ENCODE data around the gene ACE2.
A peak's percentile ranks its signal among the peaks of the same experiment; 100 is the strongest.

Gene ACE2

DNA sequence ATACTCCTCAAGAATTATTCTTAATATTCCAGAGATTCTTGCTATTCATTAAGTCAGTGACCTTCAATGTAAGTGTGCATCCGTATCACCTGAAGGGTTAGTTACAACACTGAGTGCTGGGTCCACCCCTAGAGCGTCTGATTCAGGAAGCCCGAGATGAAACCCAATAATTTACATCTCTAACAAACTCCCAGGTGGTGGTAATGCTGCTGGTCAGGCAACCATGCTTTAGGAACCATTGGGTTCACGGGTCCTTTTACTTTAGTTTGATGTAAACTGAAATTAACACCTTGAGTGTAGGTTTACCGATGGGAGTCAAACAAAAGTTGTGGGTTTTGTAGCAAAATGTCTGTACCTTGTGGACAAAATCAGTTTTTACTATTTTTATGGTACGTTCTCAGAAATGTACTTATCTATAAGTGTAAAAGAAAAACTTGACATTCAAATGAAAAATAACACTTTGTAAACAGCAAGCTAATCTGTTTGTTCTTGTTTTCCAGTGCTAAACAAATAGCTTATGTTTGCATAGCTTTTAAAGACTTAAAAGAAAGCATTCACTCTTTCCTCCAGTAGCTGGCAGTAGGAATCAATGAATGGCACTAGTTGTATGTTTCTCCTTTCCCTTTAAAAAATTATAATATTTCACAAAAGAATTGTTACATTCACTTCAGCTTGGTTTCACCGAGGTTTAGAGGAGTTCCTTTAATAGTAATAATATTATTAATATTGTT is 32.7 kb downstream of the ACE2 start:
- ChIA-PET CTCF (interaction anchor here (0.7 to 2.0 kb wide), 3 partner anchors 37 to 106 kb away, joined by 3 to 4 read pairs (median 3); no protein-coding TSS in a partner anchor), POLR2A (no interaction called here)
- TF ChIP-seq FOXA1 (IDR thresholded peaks at IDR 0.05) = no peak
- TF ChIP-seq SP1 (IDR thresholded peaks at IDR 0.05) = no peak
- no peak for TF ChIP-seq HDGF (IDR thresholded peaks at IDR 0.05; ENCODE audit: borderline replicate concordance)
- no peak for TF ChIP-seq ARNT (IDR thresholded peaks at IDR 0.05)
- TF ChIP-seq FOXK2 (IDR thresholded peaks at IDR 0.05) = no peak
- no peak for TF ChIP-seq TARDBP (IDR thresholded peaks at IDR 0.05)
- TF ChIP-seq BHLHE40 (IDR thresholded peaks at IDR 0.05; ENCODE audit: borderline replicate concordance) = no peak
- no peak for TF ChIP-seq NFRKB (IDR thresholded peaks at IDR 0.05)
- no peak for TF ChIP-seq SUZ12 (IDR thresholded peaks at IDR 0.05)
- TF ChIP-seq ELF4 (IDR thresholded peaks at IDR 0.05) = no peak
- no peak for DNase-seq (ENCODE audit: extremely low spot score)

DNA sequence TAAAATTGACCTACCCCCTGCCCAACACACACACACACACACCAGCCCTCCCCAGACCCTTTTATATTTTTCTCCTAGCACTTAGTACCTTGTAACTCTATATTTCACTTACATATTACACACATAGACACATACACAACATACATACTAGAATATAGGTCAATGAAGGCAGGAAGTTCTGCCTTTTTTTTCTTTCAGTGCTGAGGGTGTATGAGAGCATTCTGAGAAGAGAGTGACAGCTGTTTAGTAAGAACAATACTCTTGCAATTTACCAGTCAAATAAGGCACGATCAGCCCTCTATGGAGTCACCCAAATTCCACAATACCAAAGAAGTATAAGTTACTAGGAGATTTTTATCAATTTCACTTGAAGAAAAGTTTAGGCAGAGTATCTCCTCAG is 33.5 kb downstream of the ACE2 start:
- no peak for DNase-seq (ENCODE audit: extremely low spot score)
- ChIA-PET CTCF (no interaction called here), POLR2A (no interaction called here)
- no peak for TF ChIP-seq ELF4 (IDR thresholded peaks at IDR 0.05)
- no peak for TF ChIP-seq BHLHE40 (IDR thresholded peaks at IDR 0.05; ENCODE audit: borderline replicate concordance)

DNA sequence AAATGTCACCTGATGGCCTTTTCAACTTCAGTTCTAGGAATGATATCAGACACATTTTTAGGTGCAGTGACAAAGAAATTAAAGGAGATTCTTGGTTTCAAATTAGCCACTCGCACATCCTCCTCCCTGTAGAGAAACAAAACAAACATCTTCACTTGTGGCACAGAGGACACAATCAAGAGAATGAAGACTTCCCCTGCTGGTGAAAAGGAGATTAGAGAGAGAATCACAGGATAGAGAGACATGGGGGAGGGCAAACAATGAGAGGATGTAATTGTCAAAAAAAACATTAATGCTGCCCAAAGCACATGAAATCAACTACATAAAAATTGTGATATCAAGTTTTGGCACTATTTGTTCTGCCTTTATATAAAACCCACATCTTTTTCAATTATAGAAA is 34.5 kb downstream of the ACE2 start:
- CTCF ChIA-PET = no interaction called here
- POLR2A ChIA-PET = no interaction called here
- DNase-seq (ENCODE audit: extremely low spot score) = no peak
- no peak for TF ChIP-seq PKNOX1 (IDR thresholded peaks at IDR 0.05)
- no peak for TF ChIP-seq HDGF (IDR thresholded peaks at IDR 0.05; ENCODE audit: borderline replicate concordance)
- no peak for TF ChIP-seq ZNF384 (IDR thresholded peaks at IDR 0.05)
- TF ChIP-seq L3MBTL2 (conservative IDR thresholded peaks at IDR 0.05) = no peak
- TF ChIP-seq ELF4 (IDR thresholded peaks at IDR 0.05) = no peak
- no peak for TF ChIP-seq SP1 (IDR thresholded peaks at IDR 0.05)
- no peak for TF ChIP-seq LEF1 (IDR thresholded peaks at IDR 0.05; ENCODE audit: borderline replicate concordance)
- TF ChIP-seq FOXM1 (IDR thresholded peaks at IDR 0.05; ENCODE audit: borderline replicate concordance) = no peak
- TF ChIP-seq BHLHE40 (IDR thresholded peaks at IDR 0.05; ENCODE audit: borderline replicate concordance) = no peak
- TF ChIP-seq SUZ12 (IDR thresholded peaks at IDR 0.05) = no peak
- TF ChIP-seq ARNT (IDR thresholded peaks at IDR 0.05) = no peak
- no peak for TF ChIP-seq NFRKB (IDR thresholded peaks at IDR 0.05)
- TF ChIP-seq CTBP1 (IDR thresholded peaks at IDR 0.05; ENCODE audit: borderline replicate concordance) = no peak
- TF ChIP-seq TARDBP (IDR thresholded peaks at IDR 0.05) = no peak
- TF ChIP-seq FOXK2 (IDR thresholded peaks at IDR 0.05) = no peak
- no peak for TF ChIP-seq FOXA1 (IDR thresholded peaks at IDR 0.05)

DNA sequence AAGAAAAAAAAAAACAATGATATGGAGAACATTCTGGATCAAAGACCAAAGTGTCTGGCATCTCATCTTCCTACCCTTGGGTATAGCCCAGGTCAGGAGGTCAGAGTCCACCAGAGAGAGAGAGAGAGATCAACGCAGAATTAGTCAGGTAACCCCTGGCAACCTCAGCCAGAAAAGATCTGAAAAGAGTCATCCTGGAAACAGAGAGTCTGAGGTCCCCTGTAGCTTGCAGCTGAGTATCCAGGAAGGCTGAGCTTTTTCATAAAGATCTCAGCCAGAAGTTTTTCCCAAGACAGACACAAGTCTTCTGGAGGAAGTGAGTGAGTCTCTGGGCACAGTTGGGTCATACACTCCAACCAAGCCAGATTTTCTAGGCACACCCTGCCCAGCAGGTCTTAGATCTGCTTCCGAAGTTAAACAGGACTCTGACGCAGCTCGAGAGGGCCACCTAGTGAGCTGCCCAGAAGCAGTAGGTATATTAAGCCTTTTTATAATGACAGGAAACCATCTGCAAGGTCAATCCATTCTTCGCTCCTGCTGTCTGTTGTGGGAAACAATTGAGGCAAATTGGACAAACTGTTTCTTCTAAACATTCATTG is 35.7 kb downstream of the ACE2 start:
- ChIA-PET CTCF (interaction anchor here (0.6 to 1.2 kb wide), 7 partner anchors 21 to 268 kb away, joined by 3 to 5 read pairs (median 3); no protein-coding TSS in a partner anchor), POLR2A (no interaction called here)

DNA sequence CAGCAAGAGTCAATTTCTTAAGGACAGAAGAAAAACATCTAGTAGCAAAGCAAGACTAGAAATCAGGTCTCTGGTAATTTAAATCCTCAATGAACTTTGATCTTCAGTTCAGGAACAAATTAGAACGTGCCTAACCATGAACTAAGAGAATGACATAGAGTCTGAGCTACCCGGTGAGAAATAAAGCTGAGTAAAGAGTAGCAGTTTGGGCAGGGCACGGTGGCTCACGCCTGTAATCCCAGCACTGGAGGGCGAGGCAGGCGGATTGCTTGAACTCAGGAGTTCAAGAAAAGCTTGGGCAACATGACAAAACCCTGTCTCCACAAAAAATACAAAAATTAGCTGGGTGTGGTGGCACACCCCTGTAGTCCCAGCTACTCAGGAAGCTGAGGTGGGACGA is 37.7 kb downstream of the ACE2 start:
- no peak for DNase-seq (ENCODE audit: extremely low spot score)
- CTCF ChIA-PET = interaction anchor here (0.7 kb wide), 1 partner anchor 50 kb away, joined by 3 read pairs; no protein-coding TSS in a partner anchor
- TF ChIP-seq BHLHE40 (IDR thresholded peaks at IDR 0.05; ENCODE audit: borderline replicate concordance) (no peak), PKNOX1 (IDR thresholded peaks at IDR 0.05) (no peak), SP1 (IDR thresholded peaks at IDR 0.05) (no peak), ARNT (IDR thresholded peaks at IDR 0.05) (no peak), FOXM1 (IDR thresholded peaks at IDR 0.05; ENCODE audit: borderline replicate concordance) (no peak), TARDBP (IDR thresholded peaks at IDR 0.05) (no peak), CTBP1 (IDR thresholded peaks at IDR 0.05; ENCODE audit: borderline replicate concordance) (no peak), ELF4 (IDR thresholded peaks at IDR 0.05) (no peak), FOXA1 (IDR thresholded peaks at IDR 0.05) (no peak)
- POLR2A ChIA-PET = no interaction called here

More for the DNA sequence above, 35.7 kb downstream of the ACE2 start:
- DNase-seq (ENCODE audit: extremely low spot score) = peak; percentile 60
- TF ChIP-seq CTBP1 (IDR thresholded peaks at IDR 0.05; ENCODE audit: borderline replicate concordance) (no peak), NFRKB (IDR thresholded peaks at IDR 0.05) (no peak), SUZ12 (IDR thresholded peaks at IDR 0.05) (no peak), FOXK2 (IDR thresholded peaks at IDR 0.05) (no peak), FOXA1 (IDR thresholded peaks at IDR 0.05) (no peak), ARNT (IDR thresholded peaks at IDR 0.05) (no peak), TARDBP (IDR thresholded peaks at IDR 0.05) (no peak), ZNF384 (IDR thresholded peaks at IDR 0.05) (no peak), LEF1 (IDR thresholded peaks at IDR 0.05; ENCODE audit: borderline replicate concordance) (no peak), PKNOX1 (IDR thresholded peaks at IDR 0.05) (no peak)

DNA sequence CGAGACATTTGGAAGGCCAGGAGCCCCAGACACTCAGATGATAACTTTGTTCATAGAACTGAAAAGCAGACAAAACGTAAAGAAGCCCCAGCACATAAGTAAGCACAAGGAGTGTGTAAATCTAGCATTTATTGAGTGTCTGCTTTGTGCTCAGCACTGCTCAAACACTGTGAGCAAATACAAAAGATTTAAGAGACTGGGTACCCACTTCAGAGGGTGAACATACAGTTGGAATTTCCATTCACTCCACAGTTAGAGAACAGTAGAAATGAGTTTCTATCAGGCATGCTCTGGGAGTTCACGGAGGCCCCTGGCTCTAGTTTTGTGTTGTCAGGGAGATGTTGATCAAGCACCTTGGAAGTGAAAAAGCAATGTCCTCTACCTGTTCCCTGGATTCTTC is 39.8 kb downstream of the ACE2 start:
- POLR2A ChIA-PET = no interaction called here
- CTCF ChIA-PET = no interaction called here
- DNase-seq (ENCODE audit: extremely low spot score) = no peak
- TF ChIP-seq TARDBP (IDR thresholded peaks at IDR 0.05) = no peak
- TF ChIP-seq SP1 (IDR thresholded peaks at IDR 0.05) = no peak
- TF ChIP-seq SUZ12 (IDR thresholded peaks at IDR 0.05) = no peak
- TF ChIP-seq BHLHE40 (IDR thresholded peaks at IDR 0.05; ENCODE audit: borderline replicate concordance) = no peak
- TF ChIP-seq CTBP1 (IDR thresholded peaks at IDR 0.05; ENCODE audit: borderline replicate concordance) = no peak
- no peak for TF ChIP-seq L3MBTL2 (conservative IDR thresholded peaks at IDR 0.05)
- no peak for TF ChIP-seq HDGF (IDR thresholded peaks at IDR 0.05; ENCODE audit: borderline replicate concordance)
- no peak for TF ChIP-seq PKNOX1 (IDR thresholded peaks at IDR 0.05)
- no peak for TF ChIP-seq LEF1 (IDR thresholded peaks at IDR 0.05; ENCODE audit: borderline replicate concordance)
- no peak for TF ChIP-seq NFRKB (IDR thresholded peaks at IDR 0.05)
- no peak for TF ChIP-seq ARNT (IDR thresholded peaks at IDR 0.05)
- TF ChIP-seq FOXK2 (IDR thresholded peaks at IDR 0.05) = no peak
- TF ChIP-seq FOXM1 (IDR thresholded peaks at IDR 0.05; ENCODE audit: borderline replicate concordance) = no peak
- no peak for TF ChIP-seq ELF4 (IDR thresholded peaks at IDR 0.05)
- no peak for TF ChIP-seq ZNF384 (IDR thresholded peaks at IDR 0.05)
- TF ChIP-seq FOXA1 (IDR thresholded peaks at IDR 0.05) = no peak

Measured in HEK293T (cell line).